H1 (cell line): ENCODE measurements around the gene ATP6AP1. TPM values are rescaled to one million over a fixed set of nuclear protein-coding genes. Genes with fewer than 3 reads are reported as not detected.

Source experiments
- BRCA1 ChIP-seq: IDR thresholded peaks from 2 replicates; pipeline ENCODE4 v1.6.1; 2012; ENCODE audit warnings: low read depth, low read length, improper control_type of control experiment
- CEBPB ChIP-seq: IDR thresholded peaks from 2 replicates; pipeline ENCODE4 v1.6.1; 2012; ENCODE audit warnings: low read depth, low read length
- CHD1 ChIP-seq: IDR thresholded peaks from 2 replicates; pipeline ENCODE4 v1.6.1; 2012; ENCODE audit warnings: low read depth, low read length, improper control_type of control experiment
- EGR1 ChIP-seq: IDR thresholded peaks from 2 replicates; pipeline ENCODE4 v1.6.1; 2011; ENCODE audit warnings: low read depth, low read length, borderline replicate concordance
- EP300 ChIP-seq, 2 experiments: IDR thresholded peaks; 1 replicate in 1 of 2; 2 replicates in 1 of 2; pipeline ENCODE4 v1.6.1; 2011 to 2012; ENCODE audit warnings: low read depth in 2 of 2, low read length in 2 of 2, mild to moderate bottlenecking in 2 of 2, borderline replicate concordance in 1 of 2, inconsistent platforms in 1 of 2, moderate library complexity in 1 of 2
- HDAC6 ChIP-seq: IDR thresholded peaks from one replicate; pipeline ENCODE4 v1.7.1; 2012; ENCODE audit warnings: low read depth, mild to moderate bottlenecking, inconsistent platforms, low read length, moderate library complexity
- JUN ChIP-seq: IDR thresholded peaks from 2 replicates; pipeline ENCODE4 v1.6.1; 2011; ENCODE audit warnings: low read depth, mild to moderate bottlenecking, improper control_type of control experiment, low read length
- KDM1A ChIP-seq: fragments of 200-600, 300-600 bp; sonication (generic); IDR thresholded peaks from 2 replicates; pipeline ENCODE4 v1.7.1; 2016; ENCODE audit warnings: mild to moderate bottlenecking, low read length, borderline replicate concordance
- KDM5A ChIP-seq: fragments of 200-600 bp; IDR thresholded peaks from 2 replicates; pipeline ENCODE4 v1.7.1; 2012; ENCODE audit warnings: mild to moderate bottlenecking, low read length, inconsistent platforms, mixed read lengths
- PHF8 ChIP-seq: fragments of 200-600 bp; sonication (generic); conservative IDR thresholded peaks from 2 replicates; pipeline ENCODE4 v1.7.1; 2012; ENCODE audit warnings: low read depth, mild to moderate bottlenecking, inconsistent platforms, low read length, moderate library complexity
- POLR2AphosphoS5 ChIP-seq: IDR thresholded peaks from 2 replicates; pipeline ENCODE4 v1.6.1; 2011; ENCODE audit warnings: low read depth, low read length
- RFX5 ChIP-seq: IDR thresholded peaks from 2 replicates; pipeline ENCODE4 v1.6.1; 2011; ENCODE audit warnings: low read depth, low read length, improper control_type of control experiment, borderline replicate concordance
- RNF2 ChIP-seq: fragments of 200-900, 300-1000 bp; sonication (generic); IDR thresholded peaks from 2 replicates; pipeline ENCODE4 v1.7.1; 2016; ENCODE audit warnings: borderline replicate concordance, low read depth, mild to moderate bottlenecking, antibody characterized with exemption, low read length; ENCODE audit not compliant: poor library complexity, severe bottlenecking; ENCODE audit errors: missing control alignments
- RXRA ChIP-seq: IDR thresholded peaks from 2 replicates; pipeline ENCODE4 v1.6.1; 2011; ENCODE audit warnings: low read depth, mild to moderate bottlenecking, low read length, moderate library complexity; ENCODE audit not compliant: insufficient read depth
- SIN3A ChIP-seq, 2 experiments: IDR thresholded peaks in 1 of 2; conservative IDR thresholded peaks in 1 of 2; 2 replicates each; pipeline ENCODE4 v1.6.1; 2011 to 2012; ENCODE audit warnings: low read length in 2 of 2, improper control_type of control experiment in 1 of 2, low read depth in 1 of 2, mild to moderate bottlenecking in 1 of 2
- SIX5 ChIP-seq: IDR thresholded peaks from 2 replicates; pipeline ENCODE4 v1.6.1; 2011; ENCODE audit warnings: mild to moderate bottlenecking, low read depth, low read length
- SP2 ChIP-seq: IDR thresholded peaks from 2 replicates; pipeline ENCODE4 v1.6.1; 2012; ENCODE audit warnings: mild to moderate bottlenecking, low read length, inconsistent platforms
- SRF ChIP-seq: IDR thresholded peaks from 2 replicates; pipeline ENCODE4 v1.6.1; 2011; ENCODE audit warnings: mild to moderate bottlenecking, low read depth, low read length, moderate library complexity
- TAF7 ChIP-seq: optimal IDR thresholded peaks from 2 replicates; pipeline ENCODE3; 2011; ENCODE audit warnings: low read depth, mild to moderate bottlenecking, inconsistent platforms, low read length, moderate library complexity, borderline replicate concordance
- TCF12 ChIP-seq: IDR thresholded peaks from 2 replicates; pipeline ENCODE4 v1.6.1; 2011; ENCODE audit warnings: low read depth, mild to moderate bottlenecking, low read length
- polyA plus RNA-seq, 7 experiments: library from polyadenylated mRNA; depleted of rRNA in 3 of 7; stranded (reverse) in 5 of 7; unstranded in 2 of 7; fragments of >200 nt in 5 of 7; fragments of 200-250 nt in 2 of 7; gene quantifications; 1 replicate in 5 of 7; 2 replicates in 1 of 7; 4 replicates in 1 of 7; pipeline versions ENCODE4 v1.2.1 to v1.2.3, GENCODE V29; 2011 to 2013; ENCODE audit warnings: missing spikeins in 2 of 7, mixed read lengths in 2 of 7
- total RNA-seq: library from RNA; stranded (reverse); fragmentation: NEBNext Ultra II Directional; extraction: Animal tissue kit (Norgen Biotek cat#: 25700); gene quantifications from 2 replicates; pipeline ENCODE4 v1.2.1, GENCODE V29; 2021

ATP6AP1 gene
- total and polyA plus RNA-seq, 2 of the 8 experiments (the other 6 are each of a cell fraction or from before 2014, with no cell fraction given) = 44.6 to 80.8 TPM

DNA sequence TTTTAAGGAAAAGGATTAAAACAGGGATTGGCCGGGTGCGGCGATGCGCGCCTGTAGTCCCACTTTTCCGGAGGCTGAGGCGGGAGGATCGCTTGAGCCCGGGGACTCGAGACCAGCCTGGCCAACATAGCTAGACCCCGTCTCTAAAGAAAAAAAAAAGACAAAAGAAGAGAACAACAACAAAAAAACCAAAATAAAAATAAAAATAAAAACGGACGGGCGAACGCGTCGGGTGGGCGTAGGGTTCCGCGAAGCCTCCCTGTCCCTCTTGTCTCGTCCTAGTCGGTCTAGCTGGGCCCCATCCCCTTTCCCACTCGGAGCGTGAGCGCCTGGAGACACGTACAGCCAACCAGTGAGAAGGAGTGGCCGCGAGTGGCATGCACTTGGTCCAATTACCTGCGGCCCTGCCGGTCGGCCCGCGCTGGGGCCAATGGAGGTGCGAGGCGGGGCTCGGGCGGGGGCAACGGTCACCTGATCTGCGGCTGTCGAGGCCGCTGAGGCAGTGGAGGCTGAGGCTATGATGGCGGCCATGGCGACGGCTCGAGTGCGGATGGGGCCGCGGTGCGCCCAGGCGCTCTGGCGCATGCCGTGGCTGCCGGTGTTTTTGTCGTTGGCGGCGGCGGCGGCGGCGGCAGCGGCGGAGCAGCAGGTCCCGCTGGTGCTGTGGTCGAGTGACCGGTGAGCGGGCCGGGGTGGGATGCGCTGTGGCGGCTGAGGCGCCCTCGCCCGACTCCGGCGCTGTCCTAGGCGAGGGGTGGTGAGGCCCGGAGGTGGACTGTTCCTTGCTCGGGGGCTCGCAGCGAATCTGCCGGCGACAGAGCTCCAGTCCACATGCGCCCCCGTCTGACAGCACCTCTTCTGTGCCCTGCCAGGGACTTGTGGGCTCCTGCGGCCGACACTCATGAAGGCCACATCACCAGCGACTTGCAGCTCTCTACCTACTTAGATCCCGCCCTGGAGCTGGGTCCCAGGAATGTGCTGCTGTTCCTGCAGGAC is at the start of gene ATP6AP1 (continued):
- peak; percentile 53; the same call in 1 of the 2 replicates for TF ChIP-seq PHF8
- no peak for TF ChIP-seq TCF12
- TF ChIP-seq CEBPB = no peak
- TF ChIP-seq SRF = no peak
- peak; percentile 58 for TF ChIP-seq SP2
- no peak for TF ChIP-seq EGR1
- 0 out of 2 replicates have a peak, but pooled peaks have one; percentile 38 for TF ChIP-seq POLR2AphosphoS5
- no peak for TF ChIP-seq HDAC6
- TF ChIP-seq BRCA1 = no peak
- TF ChIP-seq JUN = no peak
- TF ChIP-seq RFX5 = no peak
- TF ChIP-seq KDM1A = peak; percentile 75; the same call in 1 of the 2 replicates
- no peak for TF ChIP-seq CHD1
- no peak for TF ChIP-seq RXRA
- TF ChIP-seq TAF7 = no peak
- no peak for TF ChIP-seq KDM5A
- TF ChIP-seq EP300 (IDR thresholded peaks at IDR 0.05; ENCODE audit: borderline replicate concordance in 1 of 2, low read depth in 2 of 2, low read length in 2 of 2) = no peak
- peak; percentile 51 to 60; a peak in 1 of 4 replicates for TF ChIP-seq SIN3A (conservative IDR thresholded peaks at IDR 0.05 in 1 of 2, IDR thresholded peaks at IDR 0.05 in 1 of 2; ENCODE audit: low read depth in 1 of 2, low read length in 2 of 2)
- TF ChIP-seq RNF2 = no peak
- TF ChIP-seq SIX5 = no peak
